Stimulated activated CD4-positive, alpha-beta T cell treated with anti-CD3 and anti-CD28 coated beads, Interleukin-15, amount 100 ng/mL, for 24 hours (primary cell): ENCODE results near the gene SCN7A.
"Not testable (repeated sequence)": the region's sequence is repeated elsewhere in the genome, so short reads cannot be mapped to it uniquely, and the experiment has no call there.

ENCODE experiments used
- DNase-seq: peaks from one replicate; pipeline ENCODE4 v3.0.0-alpha.2; 2020

The SCN7A gene

GRCh38 chr2:166388481-166389070 lies 105.5 kb downstream of the SCN7A start:
- DNase-seq: no peak

GRCh38 chr2:166385313-166385712 lies 108.7 kb downstream of the SCN7A start:
- DNase-seq: no peak

- DNase-seq: no peak
These were observed 109.3 kb downstream of the SCN7A start for GRCh38 chr2:166384774-166385173.

GRCh38 chr2:166382448-166382847 lies 111.6 kb downstream of the SCN7A start:
- DNase-seq: no peak

GRCh38 chr2:166380615-166381014 lies 113.4 kb downstream of the SCN7A start:
- DNase-seq: no peak

- no peak for DNase-seq
These were observed 117.2 kb downstream of the SCN7A start for GRCh38 chr2:166376873-166377272.

GRCh38 chr2:166376488-166376828 lies 117.6 kb downstream of the SCN7A start:
- DNase-seq: no peak

GRCh38 chr2:166375736-166376487 lies 118.1 kb downstream of the SCN7A start, which contains the start of gene SCN9A:
TSS of gene SCN9A (minus strand) at chr2:166375944. CDS start at chr2:166311756, 64,188 bp downstream.
- peak; percentile 44 for DNase-seq

- peak; percentile 1 for DNase-seq
These were observed 118.8 kb downstream of the SCN7A start for GRCh38 chr2:166375195-166375735.

- peak; percentile 31 for DNase-seq
These were observed 120.1 kb downstream of the SCN7A start for GRCh38 chr2:166373951-166374350.

- DNase-seq: no peak
These were observed 120.5 kb downstream of the SCN7A start for GRCh38 chr2:166373539-166373938.

GRCh38 chr2:166373105-166373504 lies 120.9 kb downstream of the SCN7A start:
- no peak for DNase-seq

GRCh38 chr2:166372046-166372445 lies 122.0 kb downstream of the SCN7A start:
- DNase-seq: no peak

- DNase-seq: no peak
These were observed 128.1 kb downstream of the SCN7A start for GRCh38 chr2:166365803-166366420.

- DNase-seq: no peak
These were observed 128.8 kb downstream of the SCN7A start for GRCh38 chr2:166365239-166365638.

GRCh38 chr2:166364476-166365161 lies 129.4 kb downstream of the SCN7A start:
- DNase-seq: no peak

GRCh38 chr2:166361351-166362153 lies 132.5 kb downstream of the SCN7A start:
- no peak for DNase-seq

- no peak for DNase-seq
These were observed 133.1 kb downstream of the SCN7A start for GRCh38 chr2:166360906-166361305.

GRCh38 chr2:166360426-166360825 lies 133.6 kb downstream of the SCN7A start:
- no peak for DNase-seq

- DNase-seq: not testable (repeated sequence)
These were observed 136.1 kb downstream of the SCN7A start for GRCh38 chr2:166357950-166358321.

- DNase-seq: no peak
These were observed 136.7 kb downstream of the SCN7A start for GRCh38 chr2:166357068-166357949.
